Gastrocnemius medialis (tissue), 4 donors: ENCODE measurements around the gene KCNQ1. TPM values are rescaled to one million over a fixed set of nuclear protein-coding genes. Genes with fewer than 3 reads are reported as not detected.

Experiments
- ATAC-seq, 2 donors: fragments of 150-250 bp; one replicate each; pipeline ENCODE4 v1.9.1; 2016
- DNase-seq, 2 donors: peaks; one replicate each; pipeline ENCODE4 v3.0.0-alpha.2; 2019
- H3K27ac ChIP-seq, 4 donors: fragments of 200-600 bp; sonication (generic); 1 replicate in 1 of 4; 2 replicates in 3 of 4; pipeline ENCODE4 v1.5.1; 2016 to 2018; ENCODE audit warnings: mild to moderate bottlenecking in 2 of 4, moderate library complexity in 1 of 4
- H3K27me3 ChIP-seq, 3 donors: fragments of 200-600 bp; sonication (generic) in 2 of 3; 1 replicate in 1 of 3; 2 replicates in 2 of 3; pipeline versions ENCODE4 v1.5.1 to v1.6.0; 2016 to 2019; ENCODE audit warnings: mild to moderate bottlenecking in 1 of 3, moderate library complexity in 1 of 3
- H3K36me3 ChIP-seq, 2 donors: fragments of 200-600 bp; sonication (generic) in 1 of 2; one replicate each; pipeline ENCODE4 v1.5.1; 2017 to 2018
- H3K4me1 ChIP-seq, 2 donors: fragments of 200-600 bp; sonication (generic) in 1 of 2; one replicate each; pipeline ENCODE4 v1.5.1; 2016 to 2017; ENCODE audit warnings: mild to moderate bottlenecking in 2 of 2
- H3K4me3 ChIP-seq, 4 donors: fragments of 200-600 bp; sonication (generic) in 3 of 4; 1 replicate in 1 of 4; 2 replicates in 3 of 4; pipeline ENCODE4 v1.5.1; 2016 to 2019; ENCODE audit warnings: mild to moderate bottlenecking in 2 of 4
- H3K9me3 ChIP-seq, 3 donors: fragments of 200-600 bp; sonication (generic) in 2 of 3; 1 replicate in 1 of 3; 2 replicates in 2 of 3; pipeline ENCODE4 v1.5.1; 2016 to 2019
- POLR2A ChIP-seq, 2 donors: fragments of 450-650 bp; IDR thresholded peaks; one replicate each; pipeline ENCODE4 v1.6.1; 2017; ENCODE audit warnings: antibody characterized with exemption in 2 of 2, mild to moderate bottlenecking in 2 of 2, moderate library complexity in 2 of 2
- in situ Hi-C, 4 donors: fragments of 200-750 bp; cut with MboI; loops; one replicate each; pipeline versions ENCODE4 v1.15.0 to v1.8.0; 2017; ENCODE audit warnings: low sequenced_read_pairs in 4 of 4
- intact Hi-C: fragments of 100-400 bp; cut with DNase I; formaldehyde crosslinking; loops from one replicate; pipeline ENCODE4 v1.15.1; 2023; ENCODE audit warnings: low total_unique reads
- total RNA-seq, 4 donors: library from RNA; depleted of rRNA; stranded (reverse); fragments of >200 nt; gene quantifications; one replicate each; pipeline versions ENCODE4 v1.1.0 to v1.2.3, GENCODE V29; 2016
- TF ChIP-seq, protein P1 (sequence below), 5 experiments: fragments of 450-650 bp in 3 of 5; fragments of 200-600 bp in 2 of 5; sonication (generic) in 2 of 5; IDR thresholded peaks in 4 of 5; conservative IDR thresholded peaks in 1 of 5; 1 replicate in 4 of 5; 2 replicates in 1 of 5; pipeline ENCODE4 v1.5.1; 2016 to 2019; ENCODE audit warnings: antibody characterized with exemption in 5 of 5, mild to moderate bottlenecking in 3 of 5, moderate library complexity in 3 of 5

The KCNQ1 gene
- total RNA-seq, 4 donors from 2014 or later: 0.15 to 1.00 (median 0.67) TPM

GRCh38 chr11:2799881-2800654, 355.3 kb downstream of the KCNQ1 start:
- DNase-seq (peak; percentile 0 to 5), ATAC-seq (no peak)
- no peaks in the 10 kb centered on the region for H3K4me1 ChIP-seq
- in situ Hi-C loops (no loop called here), intact Hi-C loops (no loop called here)
- no peaks in the 10 kb centered on the region for H3K36me3 ChIP-seq
- no peaks in the 10 kb centered on the region for H3K9me3 ChIP-seq
- TF ChIP-seq POLR2A (IDR thresholded peaks at IDR 0.05): no peak
- TF ChIP-seq, protein P1, sequence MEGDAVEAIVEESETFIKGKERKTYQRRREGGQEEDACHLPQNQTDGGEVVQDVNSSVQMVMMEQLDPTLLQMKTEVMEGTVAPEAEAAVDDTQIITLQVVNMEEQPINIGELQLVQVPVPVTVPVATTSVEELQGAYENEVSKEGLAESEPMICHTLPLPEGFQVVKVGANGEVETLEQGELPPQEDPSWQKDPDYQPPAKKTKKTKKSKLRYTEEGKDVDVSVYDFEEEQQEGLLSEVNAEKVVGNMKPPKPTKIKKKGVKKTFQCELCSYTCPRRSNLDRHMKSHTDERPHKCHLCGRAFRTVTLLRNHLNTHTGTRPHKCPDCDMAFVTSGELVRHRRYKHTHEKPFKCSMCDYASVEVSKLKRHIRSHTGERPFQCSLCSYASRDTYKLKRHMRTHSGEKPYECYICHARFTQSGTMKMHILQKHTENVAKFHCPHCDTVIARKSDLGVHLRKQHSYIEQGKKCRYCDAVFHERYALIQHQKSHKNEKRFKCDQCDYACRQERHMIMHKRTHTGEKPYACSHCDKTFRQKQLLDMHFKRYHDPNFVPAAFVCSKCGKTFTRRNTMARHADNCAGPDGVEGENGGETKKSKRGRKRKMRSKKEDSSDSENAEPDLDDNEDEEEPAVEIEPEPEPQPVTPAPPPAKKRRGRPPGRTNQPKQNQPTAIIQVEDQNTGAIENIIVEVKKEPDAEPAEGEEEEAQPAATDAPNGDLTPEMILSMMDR (IDR thresholded peaks at IDR 0.05 in 4 of 5, conservative IDR thresholded peaks at IDR 0.05 in 1 of 5): no peak
- H3K27ac ChIP-seq: no peak overlapping the region
- no peaks in the 10 kb centered on the region for H3K27me3 ChIP-seq
- no peak overlapping the region for H3K4me3 ChIP-seq

- H3K4me3 ChIP-seq: no peak overlapping the region
- H3K27me3 ChIP-seq: no peaks in the 10 kb centered on the region
- TF ChIP-seq, protein P1 (IDR thresholded peaks at IDR 0.05 in 4 of 5, conservative IDR thresholded peaks at IDR 0.05 in 1 of 5): no peak
- TF ChIP-seq POLR2A (IDR thresholded peaks at IDR 0.05): no peak
- intact Hi-C loops: no loop called here
- no peak overlapping the region for H3K27ac ChIP-seq
- ATAC-seq (no peak), DNase-seq (peak; percentile 0 to 8)
- no peaks in the 10 kb centered on the region for H3K9me3 ChIP-seq
- no peaks in the 10 kb centered on the region for H3K36me3 ChIP-seq
- no peaks in the 10 kb centered on the region for H3K4me1 ChIP-seq
- in situ Hi-C loops: no loop called here
Observed at GRCh38 chr11:2800655-2801531, 356.1 kb downstream of the KCNQ1 start.

GRCh38 chr11:2801711-2802388, 357.0 kb downstream of the KCNQ1 start:
- in situ Hi-C loops (no loop called here), intact Hi-C loops (no loop called here)
- Histone ChIP-seq H3K36me3 (no peaks in the 10 kb centered on the region), H3K4me3 (no peak overlapping the region), H3K9me3 (no peaks in the 10 kb centered on the region), H3K4me1 (peaks cover 0 to 2% of the 10 kb centered on the region in 2 donors), H3K27me3 (peaks cover 0 to 6% (median 0%) of the 10 kb centered on the region in 3 donors), H3K27ac (no peak overlapping the region)
- DNase-seq (peak in 1 of 2 donors; percentile 5), ATAC-seq (no peak)
- TF ChIP-seq, protein P1 (IDR thresholded peaks at IDR 0.05 in 4 of 5, conservative IDR thresholded peaks at IDR 0.05 in 1 of 5): no peak
- TF ChIP-seq POLR2A (IDR thresholded peaks at IDR 0.05): no peak

DNA sequence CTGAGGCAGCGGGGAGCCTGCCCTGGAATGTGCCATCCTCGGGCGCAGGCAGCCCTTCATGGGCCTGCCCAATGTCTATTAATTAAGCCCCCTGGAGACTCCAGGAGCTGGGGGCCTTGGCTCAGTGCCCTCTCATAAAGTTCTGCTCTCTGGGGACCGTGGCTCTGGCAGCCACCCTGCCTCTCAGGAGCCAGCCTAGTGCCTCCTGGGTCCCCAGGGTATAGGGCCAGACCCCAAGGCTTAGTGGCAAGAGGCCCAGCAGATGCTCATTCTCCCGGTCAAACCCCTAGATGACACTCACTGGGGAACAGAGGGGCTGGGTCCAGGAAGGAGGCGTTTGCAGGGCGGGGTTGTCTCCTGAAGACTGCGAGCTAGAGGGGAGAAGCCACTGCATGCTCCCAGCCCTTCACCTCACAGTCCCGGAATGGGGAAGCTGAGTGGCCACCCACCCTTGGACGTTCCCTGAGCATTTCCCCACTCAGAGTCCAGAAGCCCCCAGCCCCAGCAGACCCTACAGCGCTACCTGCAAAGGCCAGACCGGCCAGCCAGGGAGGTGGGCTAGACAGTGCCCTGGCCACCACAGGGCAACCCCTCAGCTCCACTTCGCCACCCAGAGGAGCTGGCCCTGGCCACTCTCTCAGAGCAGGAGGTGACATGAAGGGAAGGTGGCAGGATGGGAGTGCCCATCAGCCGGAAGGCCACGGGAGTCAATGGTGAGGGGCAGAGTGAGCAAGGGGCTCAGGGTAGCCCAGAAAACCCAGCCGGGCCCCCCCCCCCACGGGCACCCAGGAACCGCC, 357.8 kb downstream of the KCNQ1 start:
- in situ Hi-C loops (no loop called here), intact Hi-C loops (no loop called here)
- ATAC-seq (no peak), DNase-seq (peak; percentile 1 to 9)
- TF ChIP-seq POLR2A (IDR thresholded peaks at IDR 0.05): no peak
- TF ChIP-seq, protein P1 (IDR thresholded peaks at IDR 0.05 in 4 of 5, conservative IDR thresholded peaks at IDR 0.05 in 1 of 5): no peak
- Histone ChIP-seq H3K27me3 (peaks cover 0 to 8% (median 3%) of the 10 kb centered on the region in 3 donors), H3K9me3 (no peaks in the 10 kb centered on the region), H3K27ac (no peak overlapping the region), H3K4me3 (no peak overlapping the region), H3K36me3 (no peaks in the 10 kb centered on the region), H3K4me1 (peaks cover under 1 to 7% of the 10 kb centered on the region in 2 donors)
